Neuron (in vitro differentiated cells): ENCODE measurements around the gene PDPK1.
A peak's percentile ranks its signal among the peaks of the same experiment; 100 is the strongest.

Experiments used
- H2AFZ ChIP-seq: one replicate; pipeline ENCODE4 v1.6.1; 2013; ENCODE audit warnings: low read depth, mild to moderate bottlenecking, inconsistent platforms, low read length, moderate library complexity
- H3K27me3 ChIP-seq: one replicate; pipeline ENCODE4 v1.6.1; 2013; ENCODE audit warnings: low read length; ENCODE audit not compliant: insufficient read depth
- H3K36me3 ChIP-seq: one replicate; pipeline ENCODE4 v1.6.1; 2013; ENCODE audit warnings: low read length; ENCODE audit not compliant: insufficient read depth
- H3K4me1 ChIP-seq: one replicate; pipeline ENCODE4 v1.6.1; 2013; ENCODE audit warnings: low read length; ENCODE audit not compliant: insufficient read depth
- H3K4me3 ChIP-seq: 2 replicates; pipeline ENCODE4 v1.5.1; 2013; ENCODE audit warnings: mild to moderate bottlenecking, low read length, moderate library complexity
- H3K9me3 ChIP-seq: one replicate; pipeline ENCODE4 v1.6.1; 2013; ENCODE audit warnings: low read length

Gene PDPK1

GRCh38 chr16:2537451-2538379, at the start of gene PDPK1:
Gene PDPK1 (plus strand): TSS chr16:2538021. CDS start chr16:2538113, 92 bp downstream.
- no peaks in the 10 kb centered on the region for H3K36me3 ChIP-seq
- peak within 1 kb of the TSS; percentile 44 for H2AFZ ChIP-seq
- peak within 1 kb of the TSS; percentile 80 for H3K4me3 ChIP-seq
- H3K27me3 ChIP-seq, result no peaks in the 10 kb centered on the region
- no peaks in the 10 kb centered on the region for H3K9me3 ChIP-seq
- peaks cover 20% of the 10 kb centered on the region for H3K4me1 ChIP-seq

GRCh38 chr16:2489581-2489980, 48.2 kb upstream of the PDPK1 start:
- Histone ChIP-seq H3K4me3 (no peak overlapping the region), H2AFZ (no peak overlapping the region), H3K27me3 (no peaks in the 10 kb centered on the region), H3K36me3 (no peaks in the 10 kb centered on the region), H3K4me1 (no peaks in the 10 kb centered on the region), H3K9me3 (no peaks in the 10 kb centered on the region)

DNA sequence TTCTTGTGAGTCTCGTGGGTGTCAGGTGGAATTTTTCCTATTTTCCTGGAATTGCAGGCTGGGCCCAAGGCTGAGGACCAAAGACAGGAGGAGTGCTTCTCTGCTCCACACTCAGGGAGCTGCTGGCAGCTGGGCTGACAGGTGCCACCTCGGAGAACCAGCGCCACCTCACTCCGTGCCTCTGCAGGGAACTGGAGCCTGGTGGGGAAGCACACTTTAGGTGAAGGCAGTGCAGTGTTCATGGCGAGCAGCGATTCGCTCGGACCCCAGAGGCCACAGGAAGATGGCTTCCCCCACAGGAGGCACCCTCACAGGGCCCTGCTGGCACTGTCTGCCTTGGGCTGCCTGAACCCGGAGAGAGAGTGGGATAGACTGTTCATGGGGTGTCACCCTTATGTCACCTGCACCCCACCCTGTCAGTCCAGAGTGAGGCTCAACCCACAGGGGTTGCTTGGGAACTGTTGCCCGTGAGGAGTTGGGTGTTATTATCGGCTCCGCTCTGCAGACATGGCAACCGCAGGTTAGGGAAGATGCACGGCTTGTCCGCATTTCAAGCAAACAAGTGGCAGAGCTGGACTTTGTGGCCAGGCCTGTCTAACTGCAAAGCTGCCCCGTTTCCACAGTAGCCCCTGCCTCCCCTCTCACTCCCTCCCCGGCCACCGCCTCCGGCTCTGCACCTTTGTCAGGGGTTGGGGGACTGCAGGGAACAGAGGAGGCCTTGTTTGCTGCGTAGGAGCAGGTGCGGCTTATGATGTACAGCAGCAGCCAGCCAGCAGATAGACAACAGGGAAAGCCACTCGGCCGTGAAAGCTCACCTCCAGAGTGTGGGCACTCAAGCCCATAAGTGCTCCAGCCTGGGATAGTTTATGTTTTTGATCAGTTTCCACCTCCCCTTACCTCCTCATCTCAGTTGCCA, 47.4 kb upstream of the PDPK1 start:
- Histone ChIP-seq H3K36me3 (no peaks in the 10 kb centered on the region), H3K27me3 (no peaks in the 10 kb centered on the region), H3K4me3 (no peak overlapping the region), H3K4me1 (no peaks in the 10 kb centered on the region), H2AFZ (no peak overlapping the region), H3K9me3 (no peaks in the 10 kb centered on the region)

DNA sequence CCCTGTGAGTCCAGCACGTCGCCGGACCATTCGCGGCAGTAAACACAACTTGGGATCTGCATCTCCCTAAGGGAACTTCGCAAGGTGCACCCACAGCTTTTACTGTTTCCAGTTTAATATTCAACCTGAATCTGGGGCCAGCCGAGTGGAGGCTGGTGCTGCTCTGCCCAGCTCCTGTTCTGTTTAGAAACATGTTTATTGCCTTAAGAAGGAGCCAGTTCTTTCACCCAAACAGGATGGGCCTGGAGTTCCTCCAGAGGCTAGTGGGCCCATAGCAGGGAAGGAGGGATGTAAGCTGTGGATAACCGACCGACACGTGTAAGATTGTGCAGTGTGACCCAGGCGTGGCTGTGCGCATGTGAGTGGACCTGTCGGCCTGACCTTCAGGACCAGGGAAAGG, 45.5 kb upstream of the PDPK1 start:
- Histone ChIP-seq H3K9me3 (no peaks in the 10 kb centered on the region), H2AFZ (no peak overlapping the region), H3K27me3 (no peaks in the 10 kb centered on the region), H3K36me3 (peaks cover 15% of the 10 kb centered on the region), H3K4me3 (no peak overlapping the region), H3K4me1 (no peaks in the 10 kb centered on the region)

DNA sequence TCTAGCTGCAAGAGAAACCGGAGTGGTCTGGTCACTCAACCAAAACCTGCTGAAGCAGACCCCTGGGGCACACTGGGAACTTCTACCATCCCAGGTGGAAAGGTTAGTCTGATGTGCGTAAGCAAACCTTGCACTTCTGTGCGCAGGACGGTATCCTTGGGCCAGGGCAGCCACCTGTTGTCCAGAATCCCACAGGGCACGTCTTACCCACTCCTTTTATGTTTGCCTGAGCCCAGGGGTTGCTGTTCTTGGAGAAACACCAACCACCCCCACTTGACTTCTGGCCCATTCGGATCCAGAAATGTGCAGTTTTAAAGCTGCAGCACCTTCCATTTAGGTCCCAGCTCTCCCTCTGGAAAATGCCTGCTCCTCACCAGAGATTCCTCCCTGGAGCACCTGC, 44.2 kb upstream of the PDPK1 start:
- Histone ChIP-seq H3K9me3 (no peaks in the 10 kb centered on the region), H3K27me3 (no peaks in the 10 kb centered on the region), H3K4me3 (no peak overlapping the region), H3K36me3 (peaks cover 22% of the 10 kb centered on the region), H3K4me1 (no peaks in the 10 kb centered on the region), H2AFZ (no peak overlapping the region)

GRCh38 chr16:2494616-2495015, 43.2 kb upstream of the PDPK1 start:
- Histone ChIP-seq H3K36me3 (peaks cover 22% of the 10 kb centered on the region), H3K9me3 (no peaks in the 10 kb centered on the region), H3K4me3 (no peak overlapping the region)

GRCh38 chr16:2495041-2495440, 42.8 kb upstream of the PDPK1 start:
- H3K27me3 ChIP-seq, result no peaks in the 10 kb centered on the region
- no peak overlapping the region for H3K4me3 ChIP-seq
- H3K9me3 ChIP-seq, result no peaks in the 10 kb centered on the region
- peaks cover 22% of the 10 kb centered on the region for H3K36me3 ChIP-seq
- no peak overlapping the region for H2AFZ ChIP-seq
- H3K4me1 ChIP-seq, result no peaks in the 10 kb centered on the region

More at GRCh38 chr16:2494616-2495015, 43.2 kb upstream of the PDPK1 start:
- H3K4me1 ChIP-seq, result no peaks in the 10 kb centered on the region
- no peak overlapping the region for H2AFZ ChIP-seq
- H3K27me3 ChIP-seq, result no peaks in the 10 kb centered on the region

GRCh38 chr16:2496223-2497115, 41.4 kb upstream of the PDPK1 start:
- H3K4me3 ChIP-seq, result no peak overlapping the region

GRCh38 chr16:2497116-2497630, 40.6 kb upstream of the PDPK1 start:
- Histone ChIP-seq H3K4me1 (peaks cover 12% of the 10 kb centered on the region), H3K4me3 (no peak overlapping the region), H3K9me3 (no peaks in the 10 kb centered on the region), H3K27me3 (no peaks in the 10 kb centered on the region), H2AFZ (no peak overlapping the region), H3K36me3 (peaks cover 22% of the 10 kb centered on the region)

More at GRCh38 chr16:2496223-2497115, 41.4 kb upstream of the PDPK1 start:
- Histone ChIP-seq H3K27me3 (no peaks in the 10 kb centered on the region), H3K9me3 (no peaks in the 10 kb centered on the region), H3K36me3 (peaks cover 22% of the 10 kb centered on the region), H2AFZ (no peak overlapping the region), H3K4me1 (peaks cover 5% of the 10 kb centered on the region)

DNA sequence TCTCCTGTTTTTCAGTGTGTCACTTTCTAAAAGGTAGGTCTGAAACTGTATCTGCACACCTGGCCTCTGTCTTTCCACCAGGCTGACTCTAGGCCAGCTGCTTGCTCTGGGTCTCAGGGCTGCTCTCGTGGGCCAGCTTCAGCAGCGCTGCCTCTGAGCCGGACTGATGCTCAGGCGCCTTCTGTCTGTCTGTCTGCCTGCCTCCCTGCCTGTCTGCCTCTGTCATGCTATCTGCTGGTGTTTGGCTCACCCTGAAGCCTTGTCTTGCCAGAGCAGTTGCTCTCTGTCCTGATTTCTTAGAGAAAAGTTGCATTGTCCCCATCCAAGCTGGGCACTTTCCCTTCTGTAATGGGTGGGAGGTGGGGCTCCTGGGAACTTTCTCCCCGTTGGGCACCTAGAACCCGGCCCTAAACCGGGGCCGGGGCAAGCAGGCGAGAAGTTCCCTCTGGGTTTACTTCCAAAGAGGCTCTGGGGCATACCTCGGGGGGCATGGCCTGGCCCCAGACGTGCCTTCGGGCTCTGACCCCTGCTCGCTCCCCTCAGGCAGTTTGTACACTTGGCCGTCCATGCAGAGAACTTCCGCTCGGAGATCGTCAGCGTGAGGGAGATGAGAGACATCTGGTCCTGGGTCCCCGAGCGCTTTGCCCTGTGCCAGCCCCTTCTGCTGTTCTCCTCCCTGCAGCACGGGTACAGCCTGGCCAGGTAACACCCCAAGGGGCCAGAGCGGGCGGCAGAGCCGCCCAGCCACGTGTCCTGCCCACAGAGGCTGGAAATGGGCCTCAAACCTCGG, 39.9 kb upstream of the PDPK1 start:
- Histone ChIP-seq H3K4me3 (no peak overlapping the region), H3K36me3 (peaks cover 22% of the 10 kb centered on the region), H3K9me3 (no peaks in the 10 kb centered on the region), H2AFZ (no peak overlapping the region), H3K4me1 (peaks cover 13% of the 10 kb centered on the region), H3K27me3 (no peaks in the 10 kb centered on the region)

GRCh38 chr16:2498531-2499253, 39.1 kb upstream of the PDPK1 start:
- H3K9me3 ChIP-seq, result no peaks in the 10 kb centered on the region
- H3K36me3 ChIP-seq, result peaks cover 22% of the 10 kb centered on the region
- H3K4me1 ChIP-seq, result peaks cover 13% of the 10 kb centered on the region

More at GRCh38 chr16:2498531-2499253, 39.1 kb upstream of the PDPK1 start:
- H3K4me3 ChIP-seq, result no peak overlapping the region
- no peak overlapping the region for H2AFZ ChIP-seq
- no peaks in the 10 kb centered on the region for H3K27me3 ChIP-seq
